Sigmoid colon (tissue), 3 donors: ENCODE results near the gene OR10A7.

Source experiments
- POLR2A ChIP-seq, 2 donors: fragments of 450-650 bp; IDR thresholded peaks; one replicate each; pipeline ENCODE4 v1.6.1; 2016; ENCODE audit warnings: antibody characterized with exemption in 2 of 2, mild to moderate bottlenecking in 2 of 2, moderate library complexity in 2 of 2
- TF ChIP-seq, protein P1 (sequence below), 4 experiments: fragments of 450-650 bp in 3 of 4; fragments of 200-600 bp in 1 of 4; IDR thresholded peaks; one replicate each; pipeline ENCODE4 v1.5.1; 2016 to 2019; ENCODE audit warnings: antibody characterized with exemption in 4 of 4, mild to moderate bottlenecking in 3 of 4, moderate library complexity in 2 of 4

DNA sequence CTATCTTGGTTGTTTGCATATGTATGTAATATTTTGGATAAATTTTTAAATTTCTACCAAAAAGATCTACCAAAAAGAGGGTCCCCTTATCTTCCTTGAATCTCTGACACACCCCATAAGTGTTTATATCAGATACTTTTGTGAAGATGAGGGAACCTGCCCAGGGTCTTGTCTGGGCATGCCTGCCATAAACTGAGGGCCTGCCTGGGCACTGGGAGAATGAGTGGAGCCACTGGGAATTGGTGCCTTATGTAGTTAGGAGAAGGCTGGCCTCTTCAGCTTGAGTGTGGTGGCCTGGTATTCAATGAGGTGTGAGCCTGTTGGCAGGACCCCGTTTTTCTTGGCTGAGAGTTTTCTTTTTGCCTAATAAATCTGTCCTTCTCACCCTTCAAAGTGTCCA is 48.1 kb upstream of the OR10A7 start:
- TF ChIP-seq, protein P1, sequence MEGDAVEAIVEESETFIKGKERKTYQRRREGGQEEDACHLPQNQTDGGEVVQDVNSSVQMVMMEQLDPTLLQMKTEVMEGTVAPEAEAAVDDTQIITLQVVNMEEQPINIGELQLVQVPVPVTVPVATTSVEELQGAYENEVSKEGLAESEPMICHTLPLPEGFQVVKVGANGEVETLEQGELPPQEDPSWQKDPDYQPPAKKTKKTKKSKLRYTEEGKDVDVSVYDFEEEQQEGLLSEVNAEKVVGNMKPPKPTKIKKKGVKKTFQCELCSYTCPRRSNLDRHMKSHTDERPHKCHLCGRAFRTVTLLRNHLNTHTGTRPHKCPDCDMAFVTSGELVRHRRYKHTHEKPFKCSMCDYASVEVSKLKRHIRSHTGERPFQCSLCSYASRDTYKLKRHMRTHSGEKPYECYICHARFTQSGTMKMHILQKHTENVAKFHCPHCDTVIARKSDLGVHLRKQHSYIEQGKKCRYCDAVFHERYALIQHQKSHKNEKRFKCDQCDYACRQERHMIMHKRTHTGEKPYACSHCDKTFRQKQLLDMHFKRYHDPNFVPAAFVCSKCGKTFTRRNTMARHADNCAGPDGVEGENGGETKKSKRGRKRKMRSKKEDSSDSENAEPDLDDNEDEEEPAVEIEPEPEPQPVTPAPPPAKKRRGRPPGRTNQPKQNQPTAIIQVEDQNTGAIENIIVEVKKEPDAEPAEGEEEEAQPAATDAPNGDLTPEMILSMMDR (IDR thresholded peaks at IDR 0.05): no peak
- no peak for TF ChIP-seq POLR2A (IDR thresholded peaks at IDR 0.05)
